H1 (cell line): ENCODE data around the gene TANC1. TPM values are rescaled to one million over a fixed set of nuclear protein-coding genes. Genes with fewer than 3 reads are reported as not detected.

Experiments used
- ATF2 ChIP-seq: IDR thresholded peaks from 2 replicates; pipeline ENCODE4 v1.6.1; 2012; ENCODE audit warnings: low read length, inconsistent platforms
- BACH1 ChIP-seq: IDR thresholded peaks from 2 replicates; pipeline ENCODE4 v1.6.1; 2012; ENCODE audit warnings: low read length, improper control_type of control experiment
- CHD7 ChIP-seq: fragments of 300-600 bp; sonication (generic); IDR thresholded peaks from 2 replicates; pipeline ENCODE4 v1.7.1; 2012; ENCODE audit warnings: low read length, moderate library complexity, mild to moderate bottlenecking, inconsistent platforms; ENCODE audit not compliant: insufficient replicate concordance
- EGR1 ChIP-seq: IDR thresholded peaks from 2 replicates; pipeline ENCODE4 v1.6.1; 2011; ENCODE audit warnings: low read depth, low read length, borderline replicate concordance
- EP300 ChIP-seq, 2 experiments: IDR thresholded peaks; 1 replicate in 1 of 2; 2 replicates in 1 of 2; pipeline ENCODE4 v1.6.1; 2011 to 2012; ENCODE audit warnings: low read depth in 2 of 2, low read length in 2 of 2, mild to moderate bottlenecking in 2 of 2, borderline replicate concordance in 1 of 2, inconsistent platforms in 1 of 2, moderate library complexity in 1 of 2
- FOSL1 ChIP-seq: IDR thresholded peaks from 2 replicates; pipeline ENCODE4 v1.6.1; 2011; ENCODE audit warnings: mild to moderate bottlenecking, low read depth, low read length, moderate library complexity; ENCODE audit not compliant: insufficient read depth
- KDM1A ChIP-seq: fragments of 200-600, 300-600 bp; sonication (generic); IDR thresholded peaks from 2 replicates; pipeline ENCODE4 v1.7.1; 2016; ENCODE audit warnings: mild to moderate bottlenecking, low read length, borderline replicate concordance
- KDM4A ChIP-seq: IDR thresholded peaks from one replicate; pipeline ENCODE4 v1.7.1; 2012; ENCODE audit warnings: low read depth, mild to moderate bottlenecking, moderate library complexity, low read length, inconsistent platforms; ENCODE audit not compliant: severe bottlenecking
- SP1 ChIP-seq: IDR thresholded peaks from 2 replicates; pipeline ENCODE4 v1.6.1; 2011; ENCODE audit warnings: low read depth, low read length
- polyA plus RNA-seq, 7 experiments: library from polyadenylated mRNA; depleted of rRNA in 3 of 7; stranded (reverse) in 5 of 7; unstranded in 2 of 7; fragments of >200 nt in 5 of 7; fragments of 200-250 nt in 2 of 7; gene quantifications; 1 replicate in 5 of 7; 2 replicates in 1 of 7; 4 replicates in 1 of 7; pipeline versions ENCODE4 v1.2.1 to v1.2.3, GENCODE V29; 2011 to 2013; ENCODE audit warnings: missing spikeins in 2 of 7, mixed read lengths in 2 of 7
- total RNA-seq: library from RNA; stranded (reverse); fragmentation: NEBNext Ultra II Directional; extraction: Animal tissue kit (Norgen Biotek cat#: 25700); gene quantifications from 2 replicates; pipeline ENCODE4 v1.2.1, GENCODE V29; 2021

Gene TANC1
- total and polyA plus RNA-seq, 2 of the 8 experiments (the other 6 are each of a cell fraction or from before 2014, with no cell fraction given), result 4.1 to 7.6 TPM

DNA sequence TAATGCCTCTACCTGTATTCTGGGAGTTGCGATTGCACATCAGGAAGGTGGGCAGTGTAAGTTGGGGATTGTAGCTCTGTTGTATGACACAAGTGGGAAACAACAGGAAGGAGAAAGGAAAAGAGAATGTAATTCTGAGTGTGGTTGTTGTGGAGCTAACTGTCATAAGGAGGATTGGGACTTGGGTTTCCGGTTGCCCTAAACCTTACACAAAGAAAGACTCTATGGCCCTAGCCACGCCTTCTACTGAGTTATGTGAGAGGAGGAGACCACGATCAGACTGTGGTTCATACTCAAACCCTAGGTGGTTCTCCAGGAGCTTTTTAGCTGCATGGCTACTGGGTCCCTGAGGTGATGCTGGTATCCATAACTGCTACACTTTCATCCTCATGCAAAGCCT lies 86.5 kb downstream of the TANC1 start (continued):
- TF ChIP-seq CHD7 (no peak), ATF2 (no peak), KDM1A (no peak), EP300 (IDR thresholded peaks at IDR 0.05; ENCODE audit: borderline replicate concordance in 1 of 2, low read depth in 2 of 2, low read length in 2 of 2) (no peak), EGR1 (no peak), FOSL1 (no peak), KDM4A (no peak), BACH1 (no peak), SP1 (no peak)
